Type B pancreatic cell (in vitro differentiated cells): ENCODE results near the gene PTPRT. TPM values are rescaled to one million over a fixed set of nuclear protein-coding genes. Genes with fewer than 3 reads are reported as not detected.

Experiments used
- DNase-seq: peaks from one replicate; pipeline ENCODE4 v3.0.0; 2021; ENCODE audit warnings: mixed read lengths; ENCODE audit not compliant: unreplicated experiment; ENCODE audit errors: extremely low spot score
- H3K27ac Mint-ChIP-seq: 2 replicates; pipeline ENCODE4 v1.8.0; 2021; ENCODE audit warnings: mild to moderate bottlenecking, mixed read lengths
- H3K27me3 Mint-ChIP-seq: 2 replicates; pipeline ENCODE4 v1.8.0; 2021; ENCODE audit warnings: mixed read lengths
- H3K36me3 Mint-ChIP-seq: 2 replicates; pipeline ENCODE4 v1.8.0; 2021; ENCODE audit warnings: mixed read lengths
- H3K4me1 Mint-ChIP-seq: one replicate; pipeline ENCODE4 v1.8.0; 2021; ENCODE audit warnings: mixed read lengths; ENCODE audit not compliant: unreplicated experiment
- H3K4me3 Mint-ChIP-seq: 2 replicates; pipeline ENCODE4 v1.8.0; 2021; ENCODE audit warnings: mild to moderate bottlenecking, mixed read lengths
- H3K9me3 Mint-ChIP-seq: 2 replicates; pipeline ENCODE4 v1.8.0; 2021; ENCODE audit warnings: mixed read lengths
- total RNA-seq: library from RNA; stranded (reverse); gene quantifications from 2 replicates; pipeline ENCODE4 v1.2.1, GENCODE V29; 2021; ENCODE audit warnings: low replicate concordance
- TF ChIP-seq, protein P1 (sequence below): fragments of 200-600 bp; sonication (generic); conservative IDR thresholded peaks from 2 replicates; pipeline ENCODE4 v1.5.0; 2021; ENCODE audit warnings: antibody characterized with exemption, mild to moderate bottlenecking

The PTPRT gene
- total RNA-seq, 1 donor from 2014 or later: 7.0 TPM

DNA sequence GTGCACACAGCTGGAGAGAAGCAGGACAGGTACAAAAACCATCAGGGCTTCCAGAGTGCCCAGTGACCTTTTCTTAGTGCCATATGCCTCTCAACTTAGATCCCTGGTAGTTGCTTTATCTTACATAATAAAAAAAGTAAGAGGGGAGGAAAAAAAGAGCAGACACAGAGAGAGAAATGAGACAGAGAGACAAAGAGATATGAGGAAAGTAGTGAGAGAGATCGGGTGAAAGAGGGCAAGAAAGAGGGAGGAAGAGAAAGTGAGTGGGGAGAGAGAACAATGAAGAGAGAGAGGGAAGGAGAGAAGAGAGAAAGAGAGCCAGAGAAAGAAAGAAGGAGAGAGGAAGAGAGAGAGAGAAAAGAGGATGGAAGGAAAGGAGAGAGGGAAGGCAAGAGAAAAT is 131.6 kb downstream of the PTPRT start:
- H3K4me1 Mint-ChIP-seq: peaks cover 6% of the 10 kb centered on the region
- H3K9me3 Mint-ChIP-seq: no peaks in the 10 kb centered on the region
- TF ChIP-seq, protein P1, sequence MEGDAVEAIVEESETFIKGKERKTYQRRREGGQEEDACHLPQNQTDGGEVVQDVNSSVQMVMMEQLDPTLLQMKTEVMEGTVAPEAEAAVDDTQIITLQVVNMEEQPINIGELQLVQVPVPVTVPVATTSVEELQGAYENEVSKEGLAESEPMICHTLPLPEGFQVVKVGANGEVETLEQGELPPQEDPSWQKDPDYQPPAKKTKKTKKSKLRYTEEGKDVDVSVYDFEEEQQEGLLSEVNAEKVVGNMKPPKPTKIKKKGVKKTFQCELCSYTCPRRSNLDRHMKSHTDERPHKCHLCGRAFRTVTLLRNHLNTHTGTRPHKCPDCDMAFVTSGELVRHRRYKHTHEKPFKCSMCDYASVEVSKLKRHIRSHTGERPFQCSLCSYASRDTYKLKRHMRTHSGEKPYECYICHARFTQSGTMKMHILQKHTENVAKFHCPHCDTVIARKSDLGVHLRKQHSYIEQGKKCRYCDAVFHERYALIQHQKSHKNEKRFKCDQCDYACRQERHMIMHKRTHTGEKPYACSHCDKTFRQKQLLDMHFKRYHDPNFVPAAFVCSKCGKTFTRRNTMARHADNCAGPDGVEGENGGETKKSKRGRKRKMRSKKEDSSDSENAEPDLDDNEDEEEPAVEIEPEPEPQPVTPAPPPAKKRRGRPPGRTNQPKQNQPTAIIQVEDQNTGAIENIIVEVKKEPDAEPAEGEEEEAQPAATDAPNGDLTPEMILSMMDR: no peak
- DNase-seq: no peak
- no peaks in the 10 kb centered on the region for H3K36me3 Mint-ChIP-seq
- H3K4me3 Mint-ChIP-seq: no peak overlapping the region
- H3K27me3 Mint-ChIP-seq: no peaks in the 10 kb centered on the region
- no peak overlapping the region for H3K27ac Mint-ChIP-seq

DNA sequence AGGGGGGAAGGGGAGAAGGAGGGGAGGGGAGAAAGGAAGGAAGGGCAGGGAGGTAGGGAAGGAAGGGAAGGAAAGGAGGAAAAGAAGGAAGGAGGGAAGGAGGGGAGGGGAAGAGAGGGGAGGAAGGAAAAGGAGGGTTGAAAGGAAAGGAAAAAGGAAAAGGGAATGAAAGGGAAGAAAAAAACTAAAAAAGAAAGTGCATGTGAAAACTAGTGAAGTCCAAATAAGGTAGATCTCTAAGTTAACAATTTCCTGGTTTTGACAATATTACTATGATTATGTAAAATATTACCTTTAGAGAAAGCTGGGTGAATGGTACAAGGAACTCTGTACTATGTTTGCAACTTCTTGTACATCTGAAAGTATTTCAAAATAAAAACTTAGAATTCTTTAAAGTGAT is 132.4 kb downstream of the PTPRT start:
- TF ChIP-seq, protein P1: no peak
- Mint-ChIP-seq H3K36me3 (no peaks in the 10 kb centered on the region), H3K27me3 (no peaks in the 10 kb centered on the region), H3K9me3 (no peaks in the 10 kb centered on the region), H3K27ac (no peak overlapping the region), H3K4me1 (peaks cover 6% of the 10 kb centered on the region), H3K4me3 (no peak overlapping the region)
- no peak for DNase-seq

DNA sequence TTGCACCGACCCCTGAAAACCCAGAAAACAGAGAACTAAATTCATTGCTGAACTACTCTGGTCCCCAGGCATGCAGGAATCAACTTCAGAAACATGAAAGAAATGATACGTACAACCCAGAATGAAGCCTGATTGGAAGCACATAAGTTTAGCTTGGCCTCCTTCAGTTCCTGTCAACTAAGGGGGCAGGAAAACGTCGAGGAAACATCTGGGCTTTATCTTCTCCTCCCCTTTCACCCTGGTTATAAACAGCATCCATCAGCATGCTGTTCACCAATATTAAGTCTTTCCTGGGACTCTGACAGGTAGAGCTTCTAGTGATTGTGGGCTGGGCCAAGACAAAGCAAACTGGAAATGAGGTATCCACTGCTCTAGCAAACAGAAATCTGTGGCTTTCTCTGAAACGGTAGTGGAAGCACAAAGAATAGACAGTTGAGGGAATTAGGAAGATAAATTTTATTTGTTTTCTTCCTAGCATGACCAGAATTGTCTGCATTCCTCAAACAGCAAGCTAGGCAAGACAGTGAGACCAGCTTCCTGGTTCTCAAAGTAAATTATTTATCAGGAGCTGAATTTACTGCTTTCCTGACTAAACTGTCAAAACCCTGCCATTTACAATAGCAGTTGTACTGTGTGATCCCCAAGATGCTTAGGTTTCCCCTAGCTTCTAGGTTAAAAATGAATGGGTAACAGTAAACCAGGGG is 134.4 kb downstream of the PTPRT start:
- no peaks in the 10 kb centered on the region for H3K27me3 Mint-ChIP-seq
- H3K9me3 Mint-ChIP-seq: no peaks in the 10 kb centered on the region
- DNase-seq: no peak
- TF ChIP-seq, protein P1: no peak
- no peak overlapping the region for H3K27ac Mint-ChIP-seq
- no peak overlapping the region for H3K4me3 Mint-ChIP-seq
- peaks cover 6% of the 10 kb centered on the region for H3K4me1 Mint-ChIP-seq
- no peaks in the 10 kb centered on the region for H3K36me3 Mint-ChIP-seq

DNA sequence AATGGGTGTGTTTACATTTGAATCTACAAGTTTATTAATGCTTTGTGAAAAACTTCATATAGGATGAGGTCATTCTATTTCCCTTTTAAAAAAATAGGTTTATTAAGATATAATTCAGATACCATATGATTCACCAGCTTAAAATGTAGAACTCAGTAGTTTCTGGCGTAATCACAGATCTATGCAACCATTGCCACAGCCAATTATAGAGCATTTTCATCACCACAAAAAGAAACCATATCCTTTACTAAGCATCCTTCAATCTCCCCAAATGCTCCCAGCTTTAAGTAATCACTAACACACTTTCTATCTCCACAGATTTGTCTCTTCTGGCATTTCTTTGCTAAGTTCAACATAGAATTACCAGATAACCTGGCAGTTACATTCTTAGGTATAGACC is 137.2 kb downstream of the PTPRT start:
- DNase-seq: no peak
- no peaks in the 10 kb centered on the region for H3K9me3 Mint-ChIP-seq
- no peak overlapping the region for H3K27ac Mint-ChIP-seq
- H3K4me3 Mint-ChIP-seq: no peak overlapping the region
- TF ChIP-seq, protein P1: no peak
- no peaks in the 10 kb centered on the region for H3K36me3 Mint-ChIP-seq
- peaks cover 6% of the 10 kb centered on the region for H3K4me1 Mint-ChIP-seq
- H3K27me3 Mint-ChIP-seq: peaks cover 4% of the 10 kb centered on the region

DNA sequence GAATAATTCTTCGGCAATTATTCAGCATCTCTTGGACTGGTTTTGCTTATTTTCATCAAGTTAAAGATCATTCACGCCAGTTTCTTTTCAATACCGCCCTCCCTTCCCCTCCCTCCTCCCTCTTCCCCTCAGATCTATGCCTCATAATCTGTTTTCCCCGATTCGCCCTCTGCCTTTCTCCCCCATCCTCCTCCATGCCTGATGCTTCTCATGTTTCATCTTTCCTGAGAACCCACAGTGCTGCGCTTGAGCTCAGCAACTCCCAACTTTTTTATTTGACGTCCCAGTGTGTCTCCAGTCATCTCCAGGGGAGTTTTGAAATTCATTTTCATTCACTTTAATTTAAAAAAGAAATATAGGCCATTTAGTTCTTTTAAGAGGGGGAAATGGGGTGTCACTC is 142.7 kb downstream of the PTPRT start:
- Mint-ChIP-seq H3K36me3 (no peaks in the 10 kb centered on the region), H3K4me3 (no peak overlapping the region), H3K27me3 (peaks cover 13% of the 10 kb centered on the region), H3K4me1 (no peaks in the 10 kb centered on the region), H3K27ac (no peak overlapping the region), H3K9me3 (no peaks in the 10 kb centered on the region)
- TF ChIP-seq, protein P1: no peak
- DNase-seq: no peak

DNA sequence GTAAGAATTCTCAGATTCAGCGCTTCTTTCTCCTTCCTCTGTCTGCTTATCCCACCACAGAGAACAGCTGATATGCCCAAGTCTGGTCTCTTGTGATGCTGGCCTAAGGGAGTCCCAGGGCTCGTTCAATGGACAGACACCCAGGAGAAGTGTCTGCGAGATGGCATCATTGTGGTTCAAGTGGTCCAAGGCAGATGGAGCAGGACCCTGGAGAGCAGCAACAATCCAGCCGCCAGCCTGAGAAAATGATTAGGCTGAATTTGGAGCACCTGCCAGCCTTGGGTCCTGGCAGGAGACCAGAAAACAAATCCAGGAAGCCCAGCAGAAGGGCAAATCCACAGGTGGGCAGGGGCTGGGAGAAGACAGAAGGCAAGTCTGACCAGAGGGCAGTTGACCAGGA is 145.8 kb downstream of the PTPRT start:
- no peak overlapping the region for H3K4me3 Mint-ChIP-seq
- H3K9me3 Mint-ChIP-seq: no peaks in the 10 kb centered on the region
- peaks cover 9% of the 10 kb centered on the region for H3K27me3 Mint-ChIP-seq
- H3K27ac Mint-ChIP-seq: no peak overlapping the region
- TF ChIP-seq, protein P1: no peak
- H3K36me3 Mint-ChIP-seq: no peaks in the 10 kb centered on the region
- no peaks in the 10 kb centered on the region for H3K4me1 Mint-ChIP-seq
- DNase-seq: no peak
